GM12873 (cell line): Measurements from ENCODE around the gene NID2.

ENCODE experiments used
- TF ChIP-seq, protein P1 (sequence below): IDR thresholded peaks from 2 replicates; pipeline ENCODE4 v1.5.1; 2012; ENCODE audit warnings: low read depth, mild to moderate bottlenecking, moderate library complexity, low read length, control low read depth; ENCODE audit not compliant: insufficient read depth; ENCODE audit errors: missing control alignments

NID2 gene

DNA sequence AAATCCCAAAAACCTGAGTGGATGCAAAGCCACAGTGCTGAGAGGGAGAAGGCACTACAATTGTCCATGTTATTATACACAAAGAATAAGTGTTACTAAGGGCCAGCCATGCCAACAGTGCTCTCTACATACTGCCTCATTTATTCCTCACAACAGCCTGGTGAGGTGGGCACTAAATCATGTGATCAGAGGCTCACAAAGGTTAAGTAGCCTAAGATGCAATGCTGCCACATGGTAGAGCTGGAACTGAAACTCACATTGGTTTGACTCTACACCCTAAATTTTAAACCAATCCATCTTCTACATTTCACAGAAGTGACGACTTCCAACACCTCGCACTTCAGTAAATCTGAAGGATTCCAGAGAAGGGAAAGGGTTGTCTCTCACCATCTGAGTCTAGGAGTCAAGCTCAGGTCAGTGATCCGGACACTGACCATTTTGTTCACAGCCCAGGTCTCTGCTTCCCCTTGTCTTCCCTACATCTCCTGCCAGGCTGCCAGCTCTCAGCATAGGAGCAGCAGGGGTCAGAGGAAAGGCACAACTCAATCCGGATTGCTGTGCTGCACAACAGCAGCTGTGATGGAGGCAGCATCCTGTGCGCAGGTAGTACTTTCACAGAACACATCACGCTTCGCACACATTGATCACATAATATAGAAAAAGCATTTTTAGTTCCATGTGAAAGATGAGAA lies 29.6 kb downstream of the NID2 start:
- TF ChIP-seq, protein P1, sequence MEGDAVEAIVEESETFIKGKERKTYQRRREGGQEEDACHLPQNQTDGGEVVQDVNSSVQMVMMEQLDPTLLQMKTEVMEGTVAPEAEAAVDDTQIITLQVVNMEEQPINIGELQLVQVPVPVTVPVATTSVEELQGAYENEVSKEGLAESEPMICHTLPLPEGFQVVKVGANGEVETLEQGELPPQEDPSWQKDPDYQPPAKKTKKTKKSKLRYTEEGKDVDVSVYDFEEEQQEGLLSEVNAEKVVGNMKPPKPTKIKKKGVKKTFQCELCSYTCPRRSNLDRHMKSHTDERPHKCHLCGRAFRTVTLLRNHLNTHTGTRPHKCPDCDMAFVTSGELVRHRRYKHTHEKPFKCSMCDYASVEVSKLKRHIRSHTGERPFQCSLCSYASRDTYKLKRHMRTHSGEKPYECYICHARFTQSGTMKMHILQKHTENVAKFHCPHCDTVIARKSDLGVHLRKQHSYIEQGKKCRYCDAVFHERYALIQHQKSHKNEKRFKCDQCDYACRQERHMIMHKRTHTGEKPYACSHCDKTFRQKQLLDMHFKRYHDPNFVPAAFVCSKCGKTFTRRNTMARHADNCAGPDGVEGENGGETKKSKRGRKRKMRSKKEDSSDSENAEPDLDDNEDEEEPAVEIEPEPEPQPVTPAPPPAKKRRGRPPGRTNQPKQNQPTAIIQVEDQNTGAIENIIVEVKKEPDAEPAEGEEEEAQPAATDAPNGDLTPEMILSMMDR, result no peak

DNA sequence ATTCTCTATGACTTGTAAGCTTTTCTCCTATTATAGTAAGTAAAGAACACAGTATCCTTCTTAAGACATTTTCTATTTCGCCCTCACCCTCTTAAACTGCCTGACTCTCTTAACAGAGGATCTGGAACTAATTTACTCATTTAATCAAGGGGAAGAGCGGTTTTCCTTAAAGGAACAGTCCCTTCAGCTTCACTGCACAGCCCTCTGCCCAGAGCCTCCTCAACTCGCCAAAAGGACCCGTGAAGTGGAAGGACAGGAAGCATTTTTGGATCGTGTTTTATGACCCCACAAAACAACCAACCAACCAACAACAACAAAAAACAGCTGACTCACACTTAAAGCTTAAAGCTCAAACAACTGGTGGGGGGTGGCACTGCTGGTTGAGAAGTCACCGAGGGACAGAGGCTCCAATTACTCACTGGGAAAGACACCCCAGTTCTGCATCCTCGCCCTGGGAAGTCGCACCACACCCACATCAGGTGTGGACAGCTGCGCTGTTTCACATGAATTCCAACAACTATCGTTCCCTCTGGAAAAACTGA lies 35.7 kb downstream of the NID2 start:
- TF ChIP-seq, protein P1, result no peak

DNA sequence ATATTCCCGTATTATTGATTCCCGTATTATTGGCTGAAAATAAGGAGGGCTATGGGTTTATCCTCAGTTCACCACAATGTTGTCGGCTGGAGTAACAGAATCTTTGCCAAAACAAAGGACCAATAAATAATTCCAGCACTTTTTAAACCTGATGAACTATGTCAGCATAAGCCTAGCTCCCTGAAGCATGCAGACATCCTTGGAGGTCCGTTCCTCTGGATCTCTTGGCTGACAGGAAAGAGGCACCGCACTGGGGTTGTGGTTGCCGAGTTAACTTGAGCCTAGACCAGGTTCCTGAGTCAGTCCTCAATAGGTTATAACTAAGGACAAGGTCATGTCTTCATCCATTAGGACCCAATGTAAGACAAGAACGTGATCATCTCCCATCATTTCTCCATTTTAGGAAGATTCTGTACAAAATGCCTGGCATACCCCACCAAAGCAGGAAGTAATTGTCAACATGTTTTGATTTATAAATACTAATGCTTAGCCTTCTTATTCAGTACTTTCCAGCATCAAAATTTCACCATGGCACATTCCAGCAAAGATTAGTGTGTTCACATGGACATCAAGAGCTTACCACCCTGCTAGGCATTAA lies 36.6 kb downstream of the NID2 start:
- TF ChIP-seq, protein P1, result no peak

DNA sequence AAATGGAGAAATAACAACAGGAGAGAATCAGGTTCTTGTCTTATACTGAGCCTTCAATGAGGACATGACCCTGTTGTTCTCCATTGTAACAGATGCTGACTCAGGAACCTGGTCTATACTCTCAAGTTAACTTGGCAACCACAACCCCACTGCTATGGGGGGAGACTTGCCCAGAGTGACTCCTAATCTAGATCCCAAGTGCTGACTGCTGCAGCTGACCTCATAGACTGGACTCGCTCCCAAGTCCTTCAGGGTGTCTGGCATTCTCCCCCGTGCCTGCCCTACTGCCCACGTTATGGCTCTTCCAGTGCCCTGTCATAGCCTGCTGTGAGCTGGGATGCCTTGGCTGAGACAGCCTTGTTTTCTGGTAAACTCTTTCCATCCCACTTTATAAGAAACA lies 37.1 kb downstream of the NID2 start:
- TF ChIP-seq, protein P1, result no peak

DNA sequence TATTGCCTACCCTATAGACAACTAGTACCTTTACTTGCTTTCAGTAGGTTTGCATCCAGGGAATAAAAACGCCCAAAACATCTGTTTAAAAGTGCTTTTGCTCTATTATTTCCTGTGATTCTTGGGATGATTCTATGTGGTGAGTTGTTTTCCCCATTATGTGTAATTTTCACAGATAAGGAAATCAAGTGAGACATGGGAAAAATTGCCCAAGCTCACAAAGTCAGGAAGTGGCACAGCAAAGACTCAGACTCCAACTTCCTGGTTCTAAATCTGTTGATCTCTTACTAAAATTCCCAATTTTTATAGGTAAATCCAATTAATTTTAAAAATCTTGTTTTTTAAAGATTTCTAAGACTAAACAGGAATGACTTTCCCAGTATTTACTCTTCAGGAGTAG lies 39.0 kb downstream of the NID2 start:
- TF ChIP-seq, protein P1, result no peak

DNA sequence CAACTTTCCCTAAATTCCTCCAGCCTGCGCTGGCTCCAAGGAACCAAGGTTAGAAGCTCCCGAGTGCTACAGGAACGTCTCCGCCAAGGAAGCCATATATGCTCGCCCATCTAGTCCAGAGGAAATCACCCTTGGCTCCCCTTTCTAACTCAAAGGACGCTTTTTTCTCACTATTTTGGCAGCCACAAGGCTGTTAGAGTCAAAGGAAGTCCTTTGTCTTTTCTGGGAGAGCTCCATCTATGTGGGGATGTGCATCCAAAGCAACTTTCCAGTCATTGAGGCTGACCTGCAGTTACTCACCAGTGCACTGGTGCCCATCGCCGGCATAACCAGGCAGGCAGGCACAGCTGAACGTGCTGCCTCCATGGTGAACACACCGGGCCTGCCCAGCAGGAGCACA lies 42.0 kb downstream of the NID2 start:
- TF ChIP-seq, protein P1, result no peak

DNA sequence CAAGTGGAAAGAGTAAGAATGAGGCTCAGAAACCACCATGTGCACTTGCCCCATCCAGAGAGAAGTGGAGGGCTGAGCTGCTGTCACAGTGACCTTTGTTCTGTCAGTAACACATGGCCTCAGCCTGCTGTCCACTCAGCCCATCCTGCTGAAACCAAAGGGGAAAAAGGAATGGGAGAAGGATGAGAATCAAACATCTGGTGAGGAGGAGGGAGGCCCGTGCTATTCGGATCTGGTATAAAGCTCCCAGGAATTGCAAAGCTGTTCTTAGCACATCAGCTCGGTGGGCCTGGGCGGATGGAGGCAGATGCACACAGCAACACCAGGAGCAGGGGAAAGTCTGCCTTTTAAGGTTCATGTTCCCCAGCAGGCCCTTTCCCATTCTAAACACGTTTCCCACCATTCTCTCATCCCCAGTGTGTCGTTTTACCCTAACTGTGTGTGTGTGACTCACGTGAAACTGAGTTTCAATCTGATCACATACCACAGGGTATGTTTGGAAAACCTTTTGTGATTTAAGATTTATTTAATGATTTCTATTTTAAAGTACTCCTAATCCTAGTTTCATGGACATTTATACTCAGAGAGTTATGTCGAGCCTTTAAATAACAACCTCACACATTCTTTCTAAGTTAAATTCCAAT lies 42.7 kb downstream of the NID2 start:
- TF ChIP-seq, protein P1, result no peak
